Stimulated activated CD8-positive, alpha-beta memory T cell treated with anti-CD3 and anti-CD28 coated beads, Interleukin-2, amount 100 ng/mL, for 48 hours (primary cell): Measurements from ENCODE around the gene RAB11FIP5.

Experiments
- DNase-seq, 2 donors: peaks; one replicate each; pipeline ENCODE4 v3.0.0-alpha.2; 2020; ENCODE audit warnings: low read depth in 2 of 2

Gene RAB11FIP5

DNA sequence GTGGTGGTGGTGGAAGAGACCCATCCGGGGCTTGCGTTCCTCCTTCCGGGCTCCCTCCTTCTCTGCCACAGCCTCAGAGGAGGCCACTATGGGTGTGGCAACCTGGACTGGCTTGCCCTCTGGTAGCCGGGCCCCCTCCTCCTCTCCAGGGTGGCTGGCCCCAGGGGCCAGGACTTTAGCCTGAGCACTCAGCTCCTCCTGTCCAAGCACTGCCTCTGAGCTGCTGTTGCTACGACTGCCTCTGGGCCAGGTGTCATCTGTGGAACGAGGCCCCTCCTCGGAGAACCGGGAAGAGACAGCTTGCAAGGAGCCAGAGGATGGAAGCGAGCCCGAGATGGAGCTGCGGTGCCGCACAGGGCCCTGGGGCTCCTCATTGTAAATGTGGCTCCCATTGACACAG is 24.5 kb downstream of the RAB11FIP5 start:
- DNase-seq = no peak

DNA sequence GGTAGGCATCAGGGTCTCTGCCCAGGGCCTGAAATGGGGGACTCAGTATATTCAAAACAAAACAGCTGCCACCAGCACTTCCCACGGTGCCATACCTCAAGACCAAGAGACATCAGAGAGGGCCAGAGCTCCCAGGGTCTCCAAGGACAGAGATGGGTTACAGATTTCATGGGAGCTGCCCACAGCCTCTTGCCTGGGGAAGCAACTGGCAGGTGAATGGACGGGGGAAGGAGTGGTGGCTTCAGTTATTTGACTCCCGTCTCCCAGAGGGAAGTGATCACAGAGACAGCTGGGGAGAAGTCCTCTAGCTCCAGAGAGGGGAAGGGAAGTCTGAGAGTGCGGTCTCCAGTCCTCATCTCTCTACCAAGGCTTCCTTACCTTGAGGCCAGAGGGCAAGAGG is 25.4 kb downstream of the RAB11FIP5 start:
- no peak for DNase-seq

DNA sequence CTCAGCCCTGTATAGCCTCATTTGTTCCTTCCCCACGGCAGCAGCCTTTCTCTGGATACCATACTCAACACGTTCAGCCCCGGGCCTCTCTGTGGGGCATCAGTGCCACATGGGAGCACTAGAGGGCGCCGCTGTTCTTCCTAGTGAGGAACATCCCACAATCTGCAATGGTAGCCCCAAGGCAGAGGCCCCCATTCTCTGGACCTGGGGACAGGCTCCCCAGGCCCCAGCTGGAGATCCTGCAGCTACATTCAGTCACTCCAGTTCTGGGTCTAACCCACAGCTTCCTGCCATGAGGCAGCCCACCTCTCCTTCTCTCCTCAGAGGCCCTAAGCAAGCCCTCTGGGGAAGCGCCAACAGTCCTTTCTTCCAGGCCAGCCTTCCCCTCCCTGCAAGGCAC is 27.1 kb downstream of the RAB11FIP5 start:
- peak; percentile 66 to 85 for DNase-seq

DNA sequence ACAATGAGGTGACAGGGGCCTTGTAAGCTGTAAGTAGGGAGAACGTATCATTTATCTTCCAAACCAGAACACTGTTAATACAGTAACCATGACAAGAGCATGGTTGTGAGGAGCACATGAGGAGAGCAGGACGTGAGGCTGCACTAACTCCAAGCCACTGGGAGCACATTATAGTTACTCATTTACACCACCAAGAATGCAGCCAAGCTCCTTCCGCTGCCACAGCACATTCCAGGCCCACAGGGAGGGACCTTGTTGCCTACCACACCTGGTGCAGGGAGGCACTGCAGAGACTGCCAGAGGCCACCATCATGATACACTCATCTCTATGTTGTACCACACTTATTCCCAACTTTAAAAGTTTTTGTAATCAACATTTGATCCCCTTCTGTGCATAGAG is 27.8 kb downstream of the RAB11FIP5 start:
- DNase-seq = no peak

DNA sequence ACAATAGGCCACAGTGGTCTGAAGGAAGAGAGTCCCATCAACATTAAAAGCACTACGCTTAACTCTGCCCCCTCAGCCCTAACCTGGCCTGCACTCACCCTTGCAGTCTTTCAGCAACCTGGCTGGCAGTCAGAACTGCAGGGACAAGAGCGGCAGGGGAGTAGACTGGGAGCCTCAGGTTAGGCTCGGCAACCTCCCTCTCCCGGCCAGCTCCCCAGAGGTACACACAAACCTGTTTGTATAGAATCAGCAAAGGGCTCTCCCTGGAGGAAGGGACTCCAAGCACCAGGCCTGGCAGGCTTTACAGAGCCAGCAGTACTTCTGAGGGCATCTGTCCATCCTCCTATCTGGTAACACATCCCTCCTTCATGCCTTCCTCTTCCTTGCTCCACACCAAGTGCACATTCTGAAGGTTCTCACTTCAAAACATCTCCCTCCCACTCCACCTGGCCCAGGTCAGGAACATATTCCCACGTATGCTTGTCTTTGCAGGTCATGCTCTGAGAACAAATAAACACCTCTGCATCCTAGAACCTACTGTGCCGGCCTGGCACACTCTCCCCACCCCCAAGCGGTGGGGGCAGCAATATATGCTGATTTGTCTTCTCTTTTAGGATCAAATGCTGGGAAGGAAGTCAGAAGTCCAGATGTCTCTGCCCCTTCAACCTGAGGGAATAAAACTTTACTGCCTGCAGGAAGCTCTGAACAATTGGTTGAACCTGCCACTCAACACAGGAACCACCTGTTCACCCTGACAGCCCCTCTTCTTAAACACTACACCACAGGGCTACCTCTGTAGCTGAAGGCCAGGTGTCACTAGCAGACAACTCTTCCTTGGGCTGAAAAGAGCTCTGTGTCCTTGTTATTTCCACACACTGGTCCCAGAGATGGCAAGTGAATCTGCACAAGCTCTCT is 28.6 kb downstream of the RAB11FIP5 start:
- DNase-seq = no peak

DNA sequence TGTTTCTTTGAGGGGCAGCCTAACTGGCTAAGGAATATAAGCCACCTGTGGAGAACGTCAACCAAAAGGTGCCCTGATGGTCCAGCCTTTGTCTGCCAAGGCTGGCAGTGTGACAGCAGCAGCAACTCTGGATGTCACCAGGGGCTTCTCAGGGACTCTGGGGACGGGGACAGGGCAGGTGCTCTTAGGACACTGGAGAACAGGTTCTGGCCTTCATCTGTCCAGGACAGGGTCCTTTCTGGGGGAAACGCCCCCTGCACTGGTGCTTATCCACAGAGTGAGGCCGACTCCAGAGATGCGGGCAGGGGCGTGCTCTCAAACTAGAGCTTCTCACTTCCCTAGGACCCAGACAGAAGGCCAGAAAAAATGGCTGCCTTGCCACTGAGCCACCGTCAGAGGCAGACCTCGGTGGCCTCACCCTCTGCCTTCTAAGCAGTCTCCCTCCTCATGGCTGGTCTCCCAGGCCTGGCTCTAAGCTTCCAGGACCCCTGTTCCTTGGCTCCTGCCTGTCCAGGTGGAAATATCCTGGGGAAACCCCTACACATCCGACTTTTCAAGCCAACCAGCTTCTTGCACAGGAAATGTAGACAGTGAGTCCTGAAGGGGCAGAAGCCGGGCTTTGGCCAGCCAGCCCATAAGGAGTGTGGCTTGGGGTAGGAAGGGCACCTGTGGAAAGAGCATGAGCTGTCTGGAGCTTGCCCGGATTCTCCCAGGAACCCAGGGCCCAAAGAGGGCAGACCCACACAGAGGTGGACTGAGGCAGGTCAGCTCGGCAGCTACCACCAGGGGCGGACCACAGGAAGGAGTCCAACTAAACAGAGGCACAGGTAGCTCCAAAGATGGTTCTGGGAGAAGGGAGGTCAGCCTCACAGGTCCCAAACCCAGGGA is 30.0 kb downstream of the RAB11FIP5 start:
- DNase-seq = no peak

DNA sequence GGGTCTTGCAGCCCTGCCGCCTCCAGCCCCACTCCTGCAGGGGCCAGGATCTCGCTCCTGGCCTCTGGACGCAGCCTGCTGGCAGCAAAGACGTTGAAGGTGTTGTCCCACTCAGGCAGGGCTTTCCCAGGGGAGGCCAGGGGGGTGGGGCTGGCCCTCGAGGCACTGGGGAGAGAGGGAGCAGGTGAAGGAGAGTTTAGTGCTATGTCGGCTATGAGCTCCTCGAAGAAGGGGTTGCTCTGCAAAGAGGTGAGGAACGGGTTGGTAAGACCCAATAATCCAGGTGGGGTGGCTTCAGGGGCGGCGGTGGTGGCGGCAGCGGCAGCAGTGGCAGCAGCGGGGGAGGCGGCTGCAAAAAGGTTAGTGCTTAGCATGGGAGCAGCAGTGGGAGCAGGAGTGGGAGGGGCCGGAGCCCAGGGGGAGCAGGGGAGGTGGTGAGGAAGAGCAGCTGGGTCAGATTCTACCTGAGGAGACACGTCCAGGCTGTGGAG is 31.5 kb downstream of the RAB11FIP5 start:
- DNase-seq = no peak

DNA sequence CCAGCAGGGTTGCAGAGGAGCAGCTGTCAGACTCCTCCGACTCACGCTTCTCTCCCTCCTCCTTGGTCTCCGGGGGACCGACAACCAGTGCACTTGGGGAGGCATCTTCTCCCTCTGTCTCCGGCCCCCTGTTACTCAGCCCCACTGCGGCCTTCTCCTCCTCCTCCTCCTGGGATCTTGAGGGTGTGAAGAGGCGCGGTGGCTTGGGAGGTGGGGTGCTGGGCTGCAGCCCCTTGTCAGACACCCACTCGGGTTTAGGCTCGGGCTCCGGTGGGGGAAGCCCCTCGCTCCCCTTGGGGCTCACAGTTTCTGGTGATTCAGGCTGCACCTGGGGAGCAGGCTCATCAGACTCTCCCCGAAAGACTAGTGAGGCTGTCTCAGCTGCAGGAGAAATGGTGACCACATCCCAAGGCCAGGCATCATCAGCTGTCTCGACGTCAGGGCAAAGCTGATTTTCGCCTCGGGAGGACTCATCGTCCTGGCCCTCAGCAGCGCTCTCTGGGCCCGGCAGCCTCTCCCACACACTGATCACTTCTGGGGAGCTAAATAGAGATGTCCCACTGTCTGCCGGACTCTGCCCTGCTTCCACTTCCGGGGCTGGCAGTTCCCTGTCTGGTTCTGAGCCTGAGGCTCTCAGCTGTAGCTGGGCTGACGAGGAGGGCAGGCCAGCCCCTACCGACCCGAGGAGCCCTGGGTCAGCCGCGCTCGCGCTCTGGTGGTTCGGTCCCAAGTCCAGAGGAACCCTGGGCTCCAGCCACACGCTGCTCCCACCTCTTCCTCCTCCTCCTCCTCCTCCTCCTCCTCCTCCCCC is 32.2 kb downstream of the RAB11FIP5 start:
- no peak for DNase-seq

DNA sequence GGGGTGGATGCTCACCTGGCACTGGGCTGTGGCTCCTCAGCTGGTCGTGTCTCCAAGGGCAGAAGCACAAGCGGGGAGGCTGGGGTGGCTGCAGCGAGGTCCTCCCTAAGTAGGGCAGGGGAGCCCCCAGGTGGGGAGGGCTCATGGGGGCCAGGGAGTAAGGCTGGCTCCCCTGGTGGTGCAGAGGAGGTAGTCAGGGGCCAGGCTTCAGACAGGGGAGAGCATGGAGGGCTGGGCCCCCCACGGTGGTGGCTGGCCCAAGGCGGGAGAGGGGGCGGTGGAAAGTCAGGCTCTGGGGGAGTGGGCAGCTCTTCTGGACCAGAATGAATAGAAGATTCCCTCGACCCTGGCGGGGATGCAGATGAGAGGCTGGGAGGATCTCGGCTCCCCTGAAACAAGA is 33.1 kb downstream of the RAB11FIP5 start:
- DNase-seq = no peak

DNA sequence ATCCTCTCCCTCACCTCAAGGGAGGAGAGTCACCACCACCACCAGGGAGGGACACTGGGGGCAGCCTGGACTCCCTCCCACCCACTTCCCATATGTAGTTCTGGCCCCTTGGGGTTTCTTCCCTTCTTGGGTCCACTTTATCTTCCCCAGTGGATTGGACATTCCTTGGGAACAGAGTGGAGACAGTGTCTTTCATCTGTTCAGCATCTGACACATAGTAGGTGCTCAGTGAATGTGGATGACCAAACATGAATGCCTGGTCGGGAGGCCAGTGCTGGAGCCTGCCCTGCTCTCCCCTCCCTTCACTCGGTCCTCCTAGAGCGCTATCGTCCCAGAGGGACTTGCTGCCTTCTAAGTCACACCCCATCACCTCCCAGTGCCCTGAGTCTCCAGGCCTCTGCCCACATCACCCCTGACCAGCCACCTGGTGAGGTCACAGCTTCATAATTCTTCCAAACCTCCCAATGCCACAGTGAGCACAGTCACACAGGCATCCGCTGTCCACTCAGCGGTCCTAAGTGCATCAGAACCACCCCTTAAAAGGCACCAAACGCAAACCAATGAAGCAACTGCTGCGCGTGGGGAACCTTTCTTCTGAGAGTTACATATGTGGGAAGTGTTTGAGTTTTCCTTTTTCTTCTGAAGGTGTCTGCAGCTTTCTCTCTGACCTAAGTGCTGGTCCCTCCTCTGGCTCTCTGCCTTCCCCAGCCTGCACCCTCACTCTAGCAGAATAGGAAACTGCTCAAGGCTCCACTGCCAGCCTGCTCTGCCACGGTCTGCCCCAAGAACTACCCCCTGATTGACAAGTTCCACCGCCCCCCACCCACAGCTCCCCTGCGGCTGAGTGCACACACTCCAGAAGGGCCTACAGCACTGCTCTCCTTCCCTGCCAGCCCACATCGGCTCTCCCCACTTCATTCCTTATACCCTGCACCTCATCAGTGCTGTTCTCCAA is 34.0 kb downstream of the RAB11FIP5 start:
- DNase-seq = no peak

DNA sequence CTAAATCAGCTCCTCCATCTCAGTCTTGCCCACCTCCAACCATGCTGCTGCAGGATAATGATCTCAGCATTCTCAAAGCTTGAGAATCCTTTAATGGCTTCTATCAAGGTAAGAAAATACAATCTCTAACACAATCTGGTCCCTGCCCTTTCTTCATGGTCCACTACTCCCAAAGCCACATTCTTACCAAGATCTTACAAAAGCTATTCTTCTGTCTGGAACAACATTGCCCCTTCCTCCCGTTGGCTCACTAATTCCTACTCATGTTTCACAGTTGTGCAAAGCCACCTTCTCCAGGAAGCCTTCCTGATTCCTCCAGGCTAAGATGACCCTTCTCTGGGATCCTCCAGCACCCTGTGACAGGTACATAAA is 35.3 kb downstream of the RAB11FIP5 start:
- DNase-seq = no peak

DNA sequence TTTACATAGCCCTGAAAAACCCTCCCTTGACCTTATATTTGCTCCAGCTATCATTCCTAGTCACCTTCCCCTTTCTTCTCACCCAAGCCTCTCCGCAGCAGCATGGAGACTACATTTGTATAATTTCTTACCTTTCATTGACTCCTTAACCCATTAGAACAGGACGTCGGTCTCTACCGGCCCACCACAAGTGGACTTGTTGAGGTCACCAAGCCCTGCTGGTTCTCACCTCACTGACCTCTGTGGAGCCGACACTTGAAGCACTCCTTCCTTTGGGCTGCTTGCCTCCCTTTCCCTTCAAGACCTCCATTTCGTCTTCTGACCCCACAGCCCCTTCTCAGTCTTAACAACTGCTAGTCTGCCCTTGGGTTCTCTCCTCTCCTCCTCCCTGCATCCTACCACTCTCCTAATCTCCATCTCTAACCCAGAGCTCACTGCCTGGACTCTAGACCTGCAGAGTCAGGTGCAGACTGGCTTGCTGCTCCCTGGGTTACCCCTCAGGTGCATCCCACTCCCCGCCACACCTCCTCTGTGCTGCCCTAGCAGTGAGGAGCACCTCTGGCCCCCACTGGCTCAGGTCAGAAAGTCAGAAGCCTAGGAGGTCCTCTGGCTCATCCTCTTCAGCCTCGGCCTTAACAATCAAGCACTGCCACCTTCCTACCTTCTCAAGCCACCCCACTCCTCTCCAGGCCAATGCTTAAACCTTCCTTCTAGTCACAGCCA is 35.9 kb downstream of the RAB11FIP5 start:
- DNase-seq = no peak

DNA sequence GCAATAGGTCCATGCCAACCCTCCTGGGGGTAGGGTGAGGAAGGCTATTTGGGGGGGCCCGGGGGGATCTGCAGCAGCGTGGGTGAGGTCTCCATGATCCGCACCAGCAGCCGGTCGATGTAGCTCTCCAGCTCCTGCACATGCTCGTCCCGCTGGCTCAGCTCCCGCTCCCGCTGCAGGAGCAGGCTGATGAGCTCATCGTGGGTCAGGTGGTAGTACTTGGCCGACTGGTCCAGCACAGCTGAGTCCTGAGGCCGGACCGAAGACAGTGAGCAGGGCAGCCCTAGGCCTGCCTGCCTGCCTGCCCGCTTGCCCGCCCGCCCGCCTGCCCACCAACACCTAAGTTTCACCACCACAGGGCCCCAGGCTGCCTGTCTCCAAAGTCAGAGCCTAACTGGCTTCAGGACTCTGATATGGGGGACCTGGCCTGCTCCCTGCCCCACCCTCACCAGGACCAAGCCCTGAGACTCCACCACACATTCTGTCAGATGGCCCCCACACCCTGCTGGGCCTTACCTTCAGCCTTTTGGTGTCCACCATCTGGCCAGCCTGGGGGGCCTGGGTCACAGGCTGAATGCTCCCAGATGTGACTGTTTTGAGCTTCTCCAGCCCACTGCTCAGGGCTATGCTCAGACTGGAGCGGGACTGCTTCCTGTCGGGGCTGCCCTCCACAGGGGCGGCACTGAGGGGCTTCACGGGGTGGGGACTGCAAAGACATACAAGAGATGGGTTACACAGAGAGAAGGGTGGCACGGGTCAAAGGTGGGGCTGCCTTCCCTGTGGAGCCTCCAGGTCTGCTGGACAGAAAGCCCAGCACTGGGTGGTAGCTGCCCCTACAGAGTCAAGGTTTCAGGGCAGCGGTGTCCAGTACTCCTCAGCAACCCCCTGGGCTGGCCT is 37.0 kb downstream of the RAB11FIP5 start:
- DNase-seq = no peak

DNA sequence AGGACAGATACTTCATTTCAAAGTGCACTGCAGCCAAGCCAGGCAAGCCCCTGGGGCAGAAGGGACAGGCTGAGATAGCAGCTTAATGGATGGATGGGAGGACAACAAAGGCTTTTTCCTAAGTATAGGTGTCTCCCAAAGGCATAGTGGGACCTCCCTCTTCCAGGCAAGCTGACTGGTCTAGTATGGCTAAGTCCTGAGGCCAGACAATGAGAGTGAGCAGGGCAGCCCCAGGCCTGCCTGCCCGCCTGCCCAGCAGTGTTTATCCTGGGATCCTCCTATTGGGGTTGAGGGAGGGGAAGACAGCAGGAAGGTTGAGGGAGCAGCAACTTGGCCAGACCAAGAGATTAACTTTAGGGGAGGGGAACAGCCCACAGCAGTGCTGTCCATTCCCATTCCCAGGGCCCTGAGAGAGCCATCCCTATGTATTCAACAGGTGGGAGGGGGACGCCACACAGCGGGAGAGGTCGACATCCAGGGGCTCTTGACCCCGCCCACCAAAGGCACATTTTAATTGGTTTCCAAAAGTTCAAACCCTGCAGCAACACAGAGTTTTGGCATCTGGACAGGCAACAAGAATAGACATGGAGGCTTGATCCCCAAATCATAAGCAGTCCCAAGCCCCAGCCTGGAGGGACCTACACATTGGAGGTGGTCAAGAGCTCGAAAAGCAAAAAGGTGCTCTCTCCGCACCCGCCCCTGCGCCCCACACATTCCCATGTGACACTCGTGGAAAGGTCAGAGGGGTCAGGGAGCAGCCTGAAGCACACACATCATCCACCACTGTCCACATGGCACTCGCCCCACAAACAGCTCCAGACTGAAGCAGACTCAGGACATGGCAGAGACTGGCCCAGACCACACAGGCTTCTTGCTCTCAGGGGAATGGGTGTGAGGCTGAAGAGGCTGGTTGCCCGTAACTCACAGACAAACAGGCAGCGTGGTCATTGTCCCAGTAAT is 38.4 kb downstream of the RAB11FIP5 start:
- DNase-seq = no peak

DNA sequence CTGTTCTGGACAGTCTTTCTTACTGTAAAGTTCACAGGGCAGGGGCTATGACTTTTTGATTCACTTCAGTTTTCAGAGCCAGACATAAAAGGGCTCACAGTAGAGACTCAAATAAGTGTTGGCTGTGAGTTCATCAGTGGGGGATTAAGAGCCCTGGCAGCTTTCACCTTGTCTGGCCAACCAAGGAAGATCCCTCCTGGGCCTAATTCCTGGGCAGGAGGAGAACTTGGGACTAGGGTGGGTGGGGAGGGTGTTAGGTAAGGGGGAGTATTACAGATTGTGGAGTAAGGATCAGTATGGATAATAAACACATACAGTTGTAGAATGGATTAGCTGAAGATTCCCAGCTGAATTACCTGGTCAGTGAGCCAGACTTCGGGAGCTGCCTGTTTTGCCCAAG is 40.3 kb downstream of the RAB11FIP5 start:
- DNase-seq = no peak

DNA sequence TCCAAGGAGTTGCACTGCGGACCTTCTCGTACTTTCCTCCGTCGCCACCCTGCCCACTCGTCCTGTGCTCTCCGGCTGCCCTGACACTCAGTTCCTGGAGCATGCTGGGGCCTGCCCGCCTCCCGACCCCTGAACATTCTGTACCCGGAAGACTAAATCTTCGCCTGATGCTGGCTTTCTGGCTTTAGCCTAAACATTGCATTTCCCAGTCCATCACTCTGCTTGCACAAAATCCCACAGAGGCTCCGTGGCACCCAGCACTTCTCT is 40.7 kb downstream of the RAB11FIP5 start:
- DNase-seq = no peak

DNA sequence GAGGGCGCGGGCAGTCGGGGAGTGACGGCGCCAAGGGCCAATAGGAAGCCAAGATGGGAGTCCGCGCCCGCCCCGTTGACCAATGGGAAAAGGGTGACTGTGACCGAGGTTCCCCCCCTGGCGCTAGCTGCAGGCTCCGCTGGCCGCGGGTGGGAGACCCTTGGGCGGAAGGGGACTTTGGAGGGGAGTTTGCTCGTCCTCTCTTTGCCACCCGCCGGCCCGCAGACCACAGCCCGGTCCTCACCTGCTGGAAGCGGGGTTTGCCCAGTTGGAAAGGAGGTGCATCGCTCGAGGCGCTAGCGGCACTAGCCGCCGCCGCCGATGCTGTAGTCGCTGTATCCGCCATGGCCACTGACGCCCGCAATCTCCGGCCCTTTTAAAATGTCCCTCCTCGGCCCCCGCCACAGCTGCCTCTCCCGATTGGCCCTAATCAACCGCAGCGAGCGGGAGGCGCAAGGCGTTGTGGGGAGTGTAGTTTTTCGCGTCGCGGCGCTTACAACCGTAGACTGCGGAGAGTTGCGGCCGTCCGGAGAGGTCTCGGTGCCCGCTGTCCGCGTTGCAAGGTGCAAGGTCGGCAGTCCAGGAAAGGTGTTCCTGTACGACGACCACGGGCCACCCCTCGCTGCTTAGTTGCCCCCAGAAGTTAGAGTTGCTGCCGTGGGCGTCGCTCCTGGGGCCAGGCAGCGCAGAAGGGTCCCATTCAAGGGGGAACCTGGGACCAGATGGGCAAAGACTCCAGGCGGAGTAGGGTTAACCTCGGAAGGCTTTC is 41.2 kb downstream of the RAB11FIP5 start, which contains the start of gene SFXN5:
Gene SFXN5, minus strand, starts transcription at position 353 of the 769 bp plus-strand sequence. Its CDS starts 7 bp downstream, at position 346.
- DNase-seq = peak; percentile 95
